GM12864 (cell line): Measurements from ENCODE around the gene ATP8A2.

Experiments used
- DNase-seq: peaks from one replicate; pipeline ENCODE4 v3.0.0-alpha.2; 2011; ENCODE audit warnings: low read depth
- H3K4me3 ChIP-seq: 2 replicates; pipeline ENCODE4 v1.5.1; 2011; ENCODE audit warnings: mild to moderate bottlenecking, low read depth, low read length, control low read depth
- TF ChIP-seq, protein P1 (sequence below): IDR thresholded peaks from 2 replicates; pipeline ENCODE4 v1.5.1; 2011; ENCODE audit warnings: low read depth, mild to moderate bottlenecking, moderate library complexity, low read length, control low read depth, inconsistent platforms; ENCODE audit errors: missing control alignments

Gene ATP8A2

DNA sequence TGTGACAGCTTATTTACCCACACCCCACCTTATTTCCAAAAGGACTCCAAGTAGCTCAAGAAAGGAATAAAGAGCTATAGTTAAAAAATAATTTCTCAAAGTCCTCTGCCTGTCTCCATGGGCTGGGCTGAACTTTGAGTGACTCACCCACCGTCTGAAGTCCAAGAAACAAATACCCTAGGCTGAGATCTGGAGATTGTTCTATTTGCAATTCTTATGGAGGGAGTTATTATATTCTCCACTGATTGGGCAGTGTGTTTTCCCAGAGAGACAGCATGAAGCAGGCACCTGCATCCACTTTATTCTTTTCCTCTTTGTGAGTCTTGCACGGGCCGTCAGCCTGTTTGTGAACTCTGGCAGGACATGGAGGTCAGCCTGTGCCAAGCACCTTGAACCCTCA lies 616.9 kb downstream of the ATP8A2 start:
- no peak for DNase-seq
- TF ChIP-seq, protein P1, sequence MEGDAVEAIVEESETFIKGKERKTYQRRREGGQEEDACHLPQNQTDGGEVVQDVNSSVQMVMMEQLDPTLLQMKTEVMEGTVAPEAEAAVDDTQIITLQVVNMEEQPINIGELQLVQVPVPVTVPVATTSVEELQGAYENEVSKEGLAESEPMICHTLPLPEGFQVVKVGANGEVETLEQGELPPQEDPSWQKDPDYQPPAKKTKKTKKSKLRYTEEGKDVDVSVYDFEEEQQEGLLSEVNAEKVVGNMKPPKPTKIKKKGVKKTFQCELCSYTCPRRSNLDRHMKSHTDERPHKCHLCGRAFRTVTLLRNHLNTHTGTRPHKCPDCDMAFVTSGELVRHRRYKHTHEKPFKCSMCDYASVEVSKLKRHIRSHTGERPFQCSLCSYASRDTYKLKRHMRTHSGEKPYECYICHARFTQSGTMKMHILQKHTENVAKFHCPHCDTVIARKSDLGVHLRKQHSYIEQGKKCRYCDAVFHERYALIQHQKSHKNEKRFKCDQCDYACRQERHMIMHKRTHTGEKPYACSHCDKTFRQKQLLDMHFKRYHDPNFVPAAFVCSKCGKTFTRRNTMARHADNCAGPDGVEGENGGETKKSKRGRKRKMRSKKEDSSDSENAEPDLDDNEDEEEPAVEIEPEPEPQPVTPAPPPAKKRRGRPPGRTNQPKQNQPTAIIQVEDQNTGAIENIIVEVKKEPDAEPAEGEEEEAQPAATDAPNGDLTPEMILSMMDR, result no peak
- no peak overlapping the region for H3K4me3 ChIP-seq

DNA sequence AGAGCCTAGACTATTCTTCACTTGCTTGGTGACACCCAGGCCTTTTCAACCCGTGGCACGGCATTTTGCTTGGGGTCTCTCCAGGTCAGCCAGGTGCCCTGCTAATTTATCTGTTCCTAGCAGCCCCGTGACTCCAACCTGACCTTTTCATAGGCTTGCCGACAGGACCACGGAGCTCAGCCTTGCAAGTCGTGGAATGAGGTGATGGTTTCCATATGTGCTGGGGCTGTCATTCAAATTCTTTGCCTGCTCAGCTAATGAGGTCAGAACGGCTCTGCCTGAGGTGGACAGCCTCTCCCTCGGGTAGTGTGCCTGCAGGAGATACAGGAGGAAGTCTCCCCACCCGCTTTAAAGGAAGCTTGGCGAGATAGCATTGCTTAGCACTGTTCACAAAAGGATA lies 619.0 kb downstream of the ATP8A2 start:
- TF ChIP-seq, protein P1, result no peak
- no peak overlapping the region for H3K4me3 ChIP-seq

DNA sequence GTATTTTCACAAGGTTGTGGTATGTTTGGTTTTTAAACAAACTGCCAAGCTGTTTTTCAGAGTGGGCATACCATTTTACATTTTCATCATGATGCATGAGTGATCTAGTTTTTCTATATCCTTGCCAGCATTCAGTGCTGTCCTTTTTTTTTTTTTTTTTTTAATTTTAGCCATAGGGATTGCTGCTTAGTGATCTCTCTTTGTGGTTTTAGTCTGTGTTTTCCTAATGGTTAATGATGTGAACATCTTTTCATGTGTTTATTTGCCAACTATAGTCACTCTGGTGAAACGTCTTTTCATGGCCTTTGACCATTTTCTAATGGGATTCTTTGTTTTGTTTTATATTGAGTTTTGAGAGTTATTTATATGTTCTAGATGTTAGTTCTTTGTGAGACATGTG lies 620.3 kb downstream of the ATP8A2 start:
- DNase-seq, result no peak
- H3K4me3 ChIP-seq, result no peak overlapping the region
- TF ChIP-seq, protein P1, result no peak

More for the DNA sequence above, 619.0 kb downstream of the ATP8A2 start:
- DNase-seq, result no peak

DNA sequence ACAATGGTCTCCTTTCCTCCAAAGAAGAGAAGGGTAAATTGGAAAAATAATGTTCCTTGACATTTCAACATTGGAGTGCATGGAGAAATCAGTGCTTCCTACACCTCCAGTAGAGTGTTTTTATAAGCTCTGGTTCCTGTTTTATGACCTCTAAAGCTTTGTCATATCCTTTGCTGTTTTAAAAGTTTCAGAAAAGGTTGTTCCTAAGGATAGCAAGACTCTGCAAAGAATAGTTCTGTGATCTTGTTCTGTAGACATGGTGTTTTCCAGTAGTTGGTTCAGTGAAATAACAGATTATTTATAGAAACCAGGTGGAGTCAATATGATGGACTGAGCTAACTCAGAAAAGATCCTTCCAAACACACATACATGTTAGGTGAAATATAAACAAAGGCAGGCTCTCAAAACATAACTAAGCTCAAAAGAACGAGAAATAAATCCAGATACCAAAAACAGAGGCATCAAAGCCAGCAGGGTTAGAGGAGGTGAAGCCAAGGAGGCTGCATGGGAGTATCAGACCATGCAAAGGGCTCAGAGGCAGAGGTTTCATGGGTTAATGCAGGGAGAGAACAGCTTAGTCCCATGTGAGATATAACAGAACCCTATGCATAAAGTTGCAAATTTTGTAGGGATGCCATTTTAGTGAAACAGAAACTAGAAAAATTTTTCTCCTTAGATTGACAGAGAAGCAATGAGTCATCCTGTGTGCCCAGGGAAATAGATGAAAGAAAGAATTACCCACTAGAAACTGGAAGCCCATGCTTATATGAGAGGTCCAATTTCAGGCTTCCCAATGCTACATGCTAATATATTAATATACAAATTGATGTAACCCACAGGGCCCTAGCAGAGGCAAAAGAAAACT lies 635.7 kb downstream of the ATP8A2 start:
- TF ChIP-seq, protein P1, result no peak
- H3K4me3 ChIP-seq, result no peak overlapping the region
- no peak for DNase-seq

DNA sequence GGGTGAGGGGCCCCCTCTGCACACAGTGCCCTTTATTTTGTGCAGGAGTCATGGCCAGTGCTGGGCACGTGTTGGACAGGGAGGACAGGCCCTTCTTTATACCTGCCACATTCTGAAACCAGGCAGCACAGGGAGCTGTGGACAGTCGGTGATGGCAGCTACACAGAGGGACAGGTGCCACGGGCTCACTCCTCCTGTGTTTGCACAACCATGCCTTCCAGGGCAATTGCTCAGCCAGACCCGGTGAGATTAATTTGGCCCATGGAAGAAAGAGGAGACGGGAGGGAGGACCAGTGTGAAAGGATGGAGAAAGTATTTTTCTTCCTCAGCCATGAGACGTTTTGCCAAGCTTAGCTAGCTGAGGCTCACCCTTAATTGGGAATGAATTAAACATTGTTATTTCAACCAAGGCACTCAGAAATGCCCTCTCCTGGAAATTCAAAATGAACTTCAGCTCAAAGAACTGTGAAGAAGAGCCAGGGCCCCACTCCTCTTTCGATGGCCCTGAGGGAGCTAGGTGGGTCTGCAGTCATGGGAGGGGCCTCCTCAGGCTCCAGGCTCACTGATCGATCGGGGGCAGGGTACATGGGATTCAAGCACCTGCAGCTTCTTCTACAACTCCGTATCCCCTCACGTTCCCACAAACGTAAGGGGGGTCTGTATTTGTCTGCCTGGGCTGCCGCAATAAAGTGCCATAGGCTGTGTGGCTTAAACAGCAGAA lies 638.9 kb downstream of the ATP8A2 start:
- TF ChIP-seq, protein P1, result no peak
- no peak overlapping the region for H3K4me3 ChIP-seq
- no peak for DNase-seq

DNA sequence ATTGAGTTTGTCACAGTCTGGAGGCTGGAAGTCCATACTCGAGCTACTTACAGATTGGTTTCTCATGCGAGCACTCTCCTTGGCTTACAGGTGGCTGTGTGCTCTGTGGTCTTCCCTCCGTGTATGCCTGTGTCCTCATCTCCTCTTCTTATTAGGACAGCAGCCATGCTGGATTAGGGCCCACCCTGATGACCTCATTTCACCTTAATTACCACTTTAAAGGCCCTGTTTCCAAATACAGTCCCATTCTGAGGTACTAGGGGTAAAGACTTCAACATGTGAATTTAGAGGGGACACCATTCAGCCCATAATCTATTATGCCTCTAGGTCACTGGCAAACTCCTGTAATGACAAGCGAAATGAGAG lies 639.4 kb downstream of the ATP8A2 start:
- TF ChIP-seq, protein P1, result no peak
- DNase-seq, result no peak
- no peak overlapping the region for H3K4me3 ChIP-seq
